Stimulated activated CD4-positive, alpha-beta T cell treated with anti-CD3 and anti-CD28 coated beads, TNF-alpha, amount 100 ng/mL, for 4 hours (primary cell): ENCODE data around the gene TIMM8A.
"Not testable (repeated sequence)": the region's sequence is repeated elsewhere in the genome, so short reads cannot be mapped to it uniquely, and the experiment has no call there.

Experiments used
- DNase-seq, 3 experiments: peaks; one replicate each; pipeline ENCODE4 v3.0.0-alpha.2; 2020; ENCODE audit warnings: low read depth in 3 of 3

Gene TIMM8A

DNA sequence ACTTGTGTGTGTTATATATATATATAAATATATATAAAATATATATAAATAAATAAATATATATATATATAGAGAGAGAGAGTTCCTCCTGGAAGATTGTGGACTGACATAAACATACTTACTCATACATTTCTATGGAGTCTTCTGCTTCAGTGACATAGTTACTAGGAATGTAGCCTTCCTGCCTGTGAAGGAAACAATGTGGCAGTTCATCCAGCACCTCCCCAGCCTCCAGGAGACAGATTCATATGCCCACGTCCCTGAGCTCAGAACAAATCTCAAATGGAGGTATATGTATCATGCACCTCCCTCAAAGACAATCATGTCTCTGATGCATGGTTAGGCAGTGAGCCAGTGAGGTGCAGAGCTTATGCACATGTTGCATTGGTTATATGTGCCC, 11.4 kb upstream of the TIMM8A start:
- no peak for DNase-seq

GRCh38 chrX:101357166-101357795, 8.7 kb upstream of the TIMM8A start:
- no peak for DNase-seq

DNA sequence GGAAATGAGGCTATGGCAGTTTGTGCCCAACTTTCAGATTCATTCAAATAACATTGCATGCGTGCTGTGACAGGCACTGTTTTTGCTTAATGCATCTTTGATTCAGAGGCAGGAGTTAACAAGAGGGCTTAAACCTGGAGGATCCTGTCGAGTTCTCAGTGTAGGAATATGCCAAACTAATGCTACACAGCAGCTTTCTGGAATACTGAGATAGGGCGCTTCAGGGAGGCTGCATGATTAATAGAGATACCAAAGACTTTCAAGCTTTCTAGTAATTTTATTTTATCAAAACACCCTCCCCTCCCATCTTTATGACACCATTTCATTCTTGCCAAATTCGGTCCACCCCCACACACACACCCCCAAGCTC, 636 bp upstream of the TIMM8A start:
- DNase-seq = no peak

DNA sequence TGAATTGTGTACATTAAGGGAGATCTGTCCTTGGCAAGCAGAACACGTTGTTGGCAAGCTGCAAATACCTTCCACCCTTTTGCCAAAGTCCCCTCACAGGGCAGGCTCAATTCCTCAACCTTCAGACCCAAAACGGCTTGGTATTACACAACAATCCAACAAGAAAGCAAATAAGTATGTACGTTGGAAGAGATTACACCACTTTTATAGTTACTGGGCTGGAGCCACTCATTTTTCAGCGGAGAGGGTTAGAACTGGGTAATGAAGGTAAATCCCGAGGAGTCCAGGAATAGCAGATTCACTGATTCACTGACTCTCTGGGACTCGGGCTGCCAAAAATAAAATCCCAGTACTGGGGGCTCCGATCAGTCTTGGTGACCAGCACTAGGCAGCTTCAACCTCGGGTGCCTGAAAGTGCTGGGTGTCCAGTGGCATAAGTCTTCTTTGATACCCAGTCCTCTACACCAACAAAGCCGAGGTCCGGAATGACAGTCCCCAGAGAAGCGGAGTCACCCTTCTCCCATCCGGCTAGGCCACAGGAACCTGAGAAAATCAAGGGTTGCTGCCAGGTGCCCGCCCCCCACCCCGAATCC, 587 bp downstream of the TIMM8A start:
- no peak for DNase-seq

DNA sequence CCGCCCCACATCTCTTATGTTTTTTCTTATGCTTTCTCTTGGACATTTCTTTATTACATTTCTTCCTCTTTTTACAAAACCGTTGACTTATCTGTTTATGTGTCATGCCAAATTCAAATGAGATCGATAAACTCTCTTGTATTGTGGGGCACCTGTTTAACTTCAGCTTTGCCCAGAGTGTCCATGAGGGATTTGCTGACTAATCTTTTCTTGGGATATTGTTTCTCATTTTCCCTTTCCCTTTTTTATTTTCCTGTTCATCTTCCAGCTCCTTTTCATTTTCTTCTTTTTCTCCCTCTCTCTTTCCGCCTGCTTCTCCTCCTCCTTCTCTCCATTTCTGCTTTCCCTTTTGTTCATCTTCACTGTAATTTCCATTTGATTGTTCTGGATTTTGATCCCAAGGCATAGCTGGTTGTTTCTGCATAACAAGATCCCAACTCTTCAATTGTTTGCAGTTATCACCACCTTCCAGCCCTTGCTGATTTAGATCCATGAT, 10.7 kb downstream of the TIMM8A start:
- DNase-seq = no peak

GRCh38 chrX:101334310-101334709, 14.2 kb downstream of the TIMM8A start:
- DNase-seq = not testable (repeated sequence)

DNA sequence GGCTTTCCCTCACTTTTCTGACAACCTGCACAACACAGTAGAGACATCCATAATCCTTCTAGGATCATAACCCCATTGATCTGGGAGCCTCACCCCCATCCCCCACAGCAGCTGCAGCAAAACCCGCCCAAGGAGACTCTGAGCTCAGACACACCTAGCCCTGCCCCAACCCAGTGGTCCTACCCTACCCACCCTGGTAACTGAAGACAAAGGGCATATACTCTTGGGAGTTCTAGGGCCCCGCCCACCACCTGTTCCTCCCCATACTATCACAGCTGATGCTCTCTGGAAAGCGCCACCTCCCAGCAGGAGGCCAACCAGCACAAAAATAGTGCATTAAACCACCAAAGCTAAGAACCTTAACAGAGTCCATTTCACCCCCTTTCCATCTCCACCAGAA, 21.9 kb downstream of the TIMM8A start:
- DNase-seq = not testable (repeated sequence)

DNA sequence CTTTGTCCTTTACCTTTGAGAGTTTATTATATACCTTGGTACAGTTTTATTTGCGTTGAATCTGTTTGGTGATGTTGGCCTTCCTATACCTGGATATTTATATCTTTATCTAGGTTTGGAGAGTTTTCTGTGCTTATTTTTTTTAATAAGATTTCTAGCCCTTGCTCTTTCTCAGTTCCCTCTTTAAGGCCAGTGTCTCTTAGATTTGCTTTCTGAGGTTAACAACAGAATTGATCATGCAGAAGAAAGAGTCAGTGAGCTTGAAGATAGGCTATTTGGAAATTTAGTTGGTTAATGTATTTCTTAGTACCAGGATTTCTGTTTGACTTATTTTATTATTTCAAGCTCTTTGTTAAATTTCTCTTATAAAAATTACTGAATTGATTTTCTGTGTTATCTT, 44.8 kb downstream of the TIMM8A start:
- DNase-seq = no peak
